ACC112 (cell line): Measurements from ENCODE around the gene LPGAT1.

Experiments
- H2AFZ ChIP-seq: fragments of 200-600 bp; sonication (generic); one replicate; pipeline ENCODE4 v1.6.0; 2017; ENCODE audit warnings: antibody characterized with exemption, low read length; ENCODE audit not compliant: unreplicated experiment
- H3K27ac ChIP-seq: fragments of 200-600 bp; sonication (generic); 2 replicates; pipeline ENCODE4 v1.5.1; 2014; ENCODE audit warnings: low read depth, mild to moderate bottlenecking, antibody characterized with exemption, low read length, moderate library complexity
- H3K27me3 ChIP-seq: fragments of 200-600 bp; sonication (generic); 2 replicates; pipeline ENCODE4 v1.6.1; 2014; ENCODE audit warnings: mild to moderate bottlenecking, antibody characterized with exemption, low read length, moderate library complexity, mixed read lengths; ENCODE audit not compliant: insufficient read depth
- H3K36me3 ChIP-seq: fragments of 200-600 bp; sonication (generic); 2 replicates; pipeline ENCODE4 v1.6.1; 2016; ENCODE audit warnings: mild to moderate bottlenecking, antibody characterized with exemption, low read length, moderate library complexity, mixed read lengths; ENCODE audit not compliant: insufficient read depth
- H3K4me1 ChIP-seq: fragments of 200-600 bp; sonication (generic); one replicate; pipeline ENCODE4 v1.6.1; 2016; ENCODE audit warnings: low read length, mixed read lengths; ENCODE audit not compliant: insufficient read depth, unreplicated experiment, control insufficient read depth
- H3K4me3 ChIP-seq: fragments of 200-600 bp; sonication (generic); 2 replicates; pipeline ENCODE4 v1.5.1; 2014; ENCODE audit warnings: mild to moderate bottlenecking, low read depth, low read length
- H3K79me2 ChIP-seq: fragments of 200-600 bp; sonication (generic); one replicate; pipeline ENCODE4 v1.6.0; 2016; ENCODE audit warnings: low read length; ENCODE audit not compliant: control insufficient read depth, unreplicated experiment, insufficient read depth

LPGAT1 gene

GRCh38 chr1:211715971-211716370, 114.6 kb downstream of the LPGAT1 start:
- Histone ChIP-seq H3K4me3 (no peak overlapping the region), H3K27me3 (no peaks in the 10 kb centered on the region), H3K36me3 (no peaks in the 10 kb centered on the region), H3K27ac (no peak overlapping the region), H3K4me1 (no peaks in the 10 kb centered on the region), H2AFZ (no peak overlapping the region), H3K79me2 (no peaks in the 10 kb centered on the region)

- no peak overlapping the region for H3K4me3 ChIP-seq
- no peaks in the 10 kb centered on the region for H3K79me2 ChIP-seq
- H3K4me1 ChIP-seq, result no peaks in the 10 kb centered on the region
- H2AFZ ChIP-seq, result no peak overlapping the region
- H3K27me3 ChIP-seq, result no peaks in the 10 kb centered on the region
- H3K36me3 ChIP-seq, result no peaks in the 10 kb centered on the region
- H3K27ac ChIP-seq, result no peak overlapping the region
Measured at GRCh38 chr1:211714154-211714553, 116.4 kb downstream of the LPGAT1 start.

- Histone ChIP-seq H3K36me3 (no peaks in the 10 kb centered on the region), H3K79me2 (no peaks in the 10 kb centered on the region), H3K4me1 (no peaks in the 10 kb centered on the region), H3K27me3 (no peaks in the 10 kb centered on the region), H2AFZ (no peak overlapping the region), H3K4me3 (no peak overlapping the region), H3K27ac (no peak overlapping the region)
Measured at GRCh38 chr1:211713231-211713630, 117.3 kb downstream of the LPGAT1 start.

GRCh38 chr1:211711315-211711705, 119.3 kb downstream of the LPGAT1 start:
- Histone ChIP-seq H2AFZ (no peak overlapping the region), H3K79me2 (no peaks in the 10 kb centered on the region), H3K27me3 (no peaks in the 10 kb centered on the region), H3K36me3 (no peaks in the 10 kb centered on the region), H3K27ac (no peak overlapping the region), H3K4me3 (no peak overlapping the region), H3K4me1 (no peaks in the 10 kb centered on the region)

- no peak overlapping the region for H3K4me3 ChIP-seq
- H3K27ac ChIP-seq, result no peak overlapping the region
- no peaks in the 10 kb centered on the region for H3K27me3 ChIP-seq
- H3K36me3 ChIP-seq, result no peaks in the 10 kb centered on the region
- H3K4me1 ChIP-seq, result no peaks in the 10 kb centered on the region
- H3K79me2 ChIP-seq, result no peaks in the 10 kb centered on the region
- no peak overlapping the region for H2AFZ ChIP-seq
Measured at GRCh38 chr1:211710566-211711314, 119.8 kb downstream of the LPGAT1 start.

- no peaks in the 10 kb centered on the region for H3K79me2 ChIP-seq
- H3K36me3 ChIP-seq, result no peaks in the 10 kb centered on the region
- no peak overlapping the region for H3K27ac ChIP-seq
- H3K27me3 ChIP-seq, result no peaks in the 10 kb centered on the region
- H3K4me3 ChIP-seq, result no peak overlapping the region
- H3K4me1 ChIP-seq, result no peaks in the 10 kb centered on the region
- no peak overlapping the region for H2AFZ ChIP-seq
Measured at GRCh38 chr1:211708926-211709325, 121.6 kb downstream of the LPGAT1 start.

GRCh38 chr1:211708006-211708405, 122.6 kb downstream of the LPGAT1 start:
- H3K36me3 ChIP-seq, result no peaks in the 10 kb centered on the region
- no peak overlapping the region for H3K4me3 ChIP-seq
- H3K27me3 ChIP-seq, result no peaks in the 10 kb centered on the region
- no peaks in the 10 kb centered on the region for H3K79me2 ChIP-seq
- H2AFZ ChIP-seq, result no peak overlapping the region
- H3K4me1 ChIP-seq, result no peaks in the 10 kb centered on the region
- no peak overlapping the region for H3K27ac ChIP-seq

GRCh38 chr1:211705467-211706091, 125.0 kb downstream of the LPGAT1 start:
- Histone ChIP-seq H3K36me3 (no peaks in the 10 kb centered on the region), H3K4me1 (no peaks in the 10 kb centered on the region), H2AFZ (no peak overlapping the region), H3K4me3 (no peak overlapping the region), H3K27me3 (peaks cover 10% of the 10 kb centered on the region), H3K79me2 (no peaks in the 10 kb centered on the region), H3K27ac (no peak overlapping the region)

GRCh38 chr1:211704543-211704942, 126.0 kb downstream of the LPGAT1 start:
- no peak overlapping the region for H3K4me3 ChIP-seq
- no peak overlapping the region for H2AFZ ChIP-seq
- H3K79me2 ChIP-seq, result no peaks in the 10 kb centered on the region
- no peak overlapping the region for H3K27ac ChIP-seq
- H3K4me1 ChIP-seq, result no peaks in the 10 kb centered on the region
- no peaks in the 10 kb centered on the region for H3K36me3 ChIP-seq
- H3K27me3 ChIP-seq, result peaks cover 10% of the 10 kb centered on the region

GRCh38 chr1:211703812-211704537, 126.6 kb downstream of the LPGAT1 start:
- no peaks in the 10 kb centered on the region for H3K79me2 ChIP-seq
- H3K4me3 ChIP-seq, result no peak overlapping the region
- no peak overlapping the region for H2AFZ ChIP-seq
- peaks cover 10% of the 10 kb centered on the region for H3K27me3 ChIP-seq
- H3K27ac ChIP-seq, result no peak overlapping the region
- no peaks in the 10 kb centered on the region for H3K4me1 ChIP-seq
- no peaks in the 10 kb centered on the region for H3K36me3 ChIP-seq
